ENCODE results near the gene DGCR2.

GRCh38 chr22:19146215-19146968 lies 24.2 kb upstream of the DGCR2 start:
- TF ChIP-seq YY1 (IDR thresholded peaks at IDR 0.05; ENCODE audit: low read depth): no peak
- no peak for TF ChIP-seq REST (IDR thresholded peaks at IDR 0.05; ENCODE audit: low read depth)
- TF ChIP-seq FOXM1 (IDR thresholded peaks at IDR 0.05; ENCODE audit: borderline replicate concordance, low read depth): no peak
- no peak for TF ChIP-seq MAX (IDR thresholded peaks at IDR 0.05)
- no peak for TF ChIP-seq ZBTB7A (IDR thresholded peaks at IDR 0.05; ENCODE audit: low read depth)
- TF ChIP-seq EGR1 (IDR thresholded peaks at IDR 0.05): no peak
- no peak for TF ChIP-seq CEBPB (IDR thresholded peaks at IDR 0.05)
- TF ChIP-seq NFIC (IDR thresholded peaks at IDR 0.05): no peak
